GM18519 (cell line): ENCODE results near the gene FOXN3.

Experiments
- ATAC-seq: cut with Tn5 transposase; IDR thresholded peaks from one replicate; pipeline ENCODE4 v1.9.1; 2021; ENCODE audit warnings: mild to moderate bottlenecking, moderate library complexity; ENCODE audit not compliant: unreplicated experiment, low FRiP score

The FOXN3 gene

DNA sequence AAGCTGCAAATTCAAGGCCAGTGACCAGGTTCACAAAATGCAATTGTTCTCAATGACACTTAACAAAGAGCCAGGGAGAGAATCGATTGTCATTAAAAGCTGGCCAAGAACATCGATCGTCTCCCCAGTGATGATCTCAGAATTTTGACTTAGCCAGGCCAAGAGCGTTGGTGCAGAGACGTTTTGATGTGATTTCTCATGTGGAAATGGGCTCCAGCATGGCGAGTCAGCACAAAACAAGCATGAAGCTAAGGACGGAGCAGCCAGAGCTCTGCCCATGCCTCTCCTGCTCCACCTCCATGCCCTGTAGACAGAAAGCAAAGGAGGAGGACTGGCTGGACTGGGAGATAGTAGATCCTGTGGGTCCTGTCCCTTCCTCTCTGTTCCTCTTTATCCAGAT is 270.8 kb downstream of the FOXN3 start:
- no peak for ATAC-seq

DNA sequence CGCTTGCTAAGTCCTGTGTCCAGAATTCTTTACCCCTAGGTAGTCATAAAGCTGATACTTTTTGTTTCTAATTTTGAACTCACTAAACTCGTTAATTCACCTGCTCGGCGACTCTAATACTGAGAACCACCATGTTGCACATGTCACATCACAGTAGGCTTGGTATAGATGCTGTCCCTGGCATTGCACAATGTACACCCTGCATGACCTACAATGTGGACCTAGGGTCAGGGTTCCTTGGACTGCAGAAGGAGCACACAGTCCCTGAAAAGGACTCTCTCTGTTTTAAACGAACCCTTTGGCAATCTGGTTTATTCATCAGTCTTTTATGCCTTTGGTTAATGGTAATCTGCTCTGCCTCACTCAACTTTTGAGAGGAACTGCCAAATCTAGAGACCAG is 272.4 kb downstream of the FOXN3 start:
- ATAC-seq, result no peak

DNA sequence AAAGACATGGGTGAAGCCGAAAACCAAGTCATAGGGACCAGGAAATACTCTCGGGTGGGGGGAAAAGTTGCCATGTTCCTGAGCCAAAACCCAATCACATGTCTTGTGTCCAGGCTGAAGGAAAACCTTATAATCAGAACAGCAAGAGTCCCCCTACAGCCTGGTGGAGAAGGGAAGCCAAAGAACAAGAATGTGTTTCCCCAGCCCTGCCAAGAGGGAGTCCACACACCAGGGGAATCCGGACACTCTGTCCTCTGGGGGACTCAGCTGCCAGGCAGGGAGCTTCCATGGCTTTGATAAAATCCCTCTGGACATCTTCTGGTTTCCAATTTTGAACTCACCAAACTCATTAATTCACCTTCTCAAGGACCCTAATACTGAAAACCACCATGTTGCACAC is 273.0 kb downstream of the FOXN3 start:
- no peak for ATAC-seq

- no peak for ATAC-seq
Observed at GRCh38 chr14:89143595-89143994, 273.4 kb downstream of the FOXN3 start.

- ATAC-seq, result no peak
Observed at GRCh38 chr14:89142366-89142765, 274.7 kb downstream of the FOXN3 start.

- ATAC-seq, result no peak
Observed at GRCh38 chr14:89141862-89142261, 275.2 kb downstream of the FOXN3 start.

DNA sequence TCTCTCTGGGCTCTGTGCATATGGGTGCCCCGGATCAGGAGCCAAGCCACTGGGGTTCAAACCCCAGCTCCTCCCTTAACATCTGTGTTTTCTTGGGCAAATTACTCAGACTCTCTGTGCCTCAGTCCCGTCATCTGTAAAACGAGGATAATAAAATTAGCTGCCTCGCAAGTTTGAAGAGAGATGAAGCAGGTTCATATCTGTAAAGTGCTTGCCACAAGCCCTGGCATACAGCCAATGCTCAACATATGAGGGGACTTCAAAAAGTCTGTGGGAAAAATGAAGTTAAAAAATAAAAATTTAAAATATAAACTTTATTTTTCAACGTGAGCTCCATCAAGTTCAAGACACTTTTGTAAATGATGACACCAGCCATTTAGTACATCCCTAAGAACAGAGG is 276.7 kb downstream of the FOXN3 start:
- ATAC-seq, result no peak

DNA sequence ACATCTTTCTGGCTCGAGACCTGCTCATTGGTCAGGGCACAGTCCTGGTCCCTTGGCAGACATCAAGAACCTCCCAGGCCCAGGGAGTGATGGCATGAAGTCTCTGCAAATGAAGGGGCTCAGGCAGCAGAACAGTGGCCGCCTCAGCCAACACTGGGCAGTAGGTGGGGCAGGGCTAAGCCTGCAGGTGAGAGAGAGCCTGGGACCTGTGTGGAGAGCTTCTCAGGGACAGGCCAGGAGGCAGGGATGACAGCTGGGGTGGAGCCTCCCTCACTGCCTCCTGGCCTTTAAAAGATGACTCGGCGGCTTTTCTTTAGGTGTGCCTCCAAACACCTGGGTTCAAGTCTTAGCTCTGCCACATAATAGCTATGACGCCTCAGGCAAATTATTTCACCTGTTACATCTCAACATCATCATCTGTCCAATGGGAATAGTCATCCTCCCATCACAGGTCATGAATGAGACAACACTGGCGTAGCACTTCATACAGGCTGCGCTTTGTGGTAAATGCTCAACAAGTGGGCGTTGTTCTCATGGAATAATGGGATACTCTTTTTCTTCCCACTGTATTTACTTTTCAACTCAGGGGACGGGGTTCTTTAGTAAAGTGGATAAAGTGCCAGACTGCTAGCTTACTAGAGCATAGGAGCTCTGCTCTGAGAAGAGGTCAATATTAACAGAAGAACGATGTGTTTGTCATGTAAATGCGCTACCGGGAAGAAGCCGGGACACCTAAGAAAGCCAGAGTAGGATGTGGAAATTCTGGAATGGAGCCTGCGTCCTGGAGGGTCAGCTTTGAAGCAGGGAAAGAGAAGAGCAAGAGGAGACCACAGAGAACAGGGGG is 277.4 kb downstream of the FOXN3 start:
- ATAC-seq, result no peak

DNA sequence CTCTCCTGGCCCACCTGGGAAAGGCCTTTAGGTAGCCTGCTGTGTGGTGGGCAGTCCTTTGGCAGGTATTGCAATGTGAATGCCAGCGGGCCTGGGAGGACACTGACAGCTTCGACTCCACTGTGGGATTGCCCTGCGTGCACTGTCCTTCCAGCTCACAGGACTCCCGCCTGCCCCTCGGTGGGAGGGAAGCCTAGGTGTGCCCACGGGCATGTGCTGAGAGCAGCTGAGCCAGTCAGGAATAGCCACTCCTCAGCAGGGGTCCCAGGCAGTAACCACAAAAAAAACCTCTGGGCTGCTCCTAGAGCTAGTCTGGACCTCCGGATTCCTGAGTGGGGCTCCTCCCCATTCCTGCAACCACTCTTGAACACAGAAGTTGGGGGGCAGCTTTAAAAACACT is 278.2 kb downstream of the FOXN3 start:
- no peak for ATAC-seq

- ATAC-seq, result no peak
Observed at GRCh38 chr14:89137526-89138163, 279.4 kb downstream of the FOXN3 start.

GRCh38 chr14:89136587-89136986 is 280.4 kb downstream of the FOXN3 start:
- ATAC-seq, result no peak

DNA sequence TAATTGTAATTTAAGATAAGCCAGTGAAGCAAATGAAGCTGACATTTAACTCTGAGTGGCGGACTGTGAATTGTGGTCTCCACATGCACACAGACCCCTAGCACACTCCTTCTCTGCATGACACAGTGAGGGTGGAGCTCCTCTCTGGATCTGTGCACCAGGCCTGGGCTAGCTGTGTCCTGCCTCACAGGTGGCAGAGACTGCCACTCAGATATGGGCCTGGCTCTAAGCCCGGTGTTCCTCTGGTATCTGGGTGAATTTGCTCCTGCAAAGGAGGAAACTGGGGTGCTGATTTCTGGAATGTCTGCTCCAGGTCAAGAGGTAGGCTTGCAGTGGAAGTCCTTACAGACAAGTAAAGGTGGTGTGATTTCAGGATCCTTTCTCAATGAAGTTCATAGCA is 282.4 kb downstream of the FOXN3 start:
- ATAC-seq, result no peak

DNA sequence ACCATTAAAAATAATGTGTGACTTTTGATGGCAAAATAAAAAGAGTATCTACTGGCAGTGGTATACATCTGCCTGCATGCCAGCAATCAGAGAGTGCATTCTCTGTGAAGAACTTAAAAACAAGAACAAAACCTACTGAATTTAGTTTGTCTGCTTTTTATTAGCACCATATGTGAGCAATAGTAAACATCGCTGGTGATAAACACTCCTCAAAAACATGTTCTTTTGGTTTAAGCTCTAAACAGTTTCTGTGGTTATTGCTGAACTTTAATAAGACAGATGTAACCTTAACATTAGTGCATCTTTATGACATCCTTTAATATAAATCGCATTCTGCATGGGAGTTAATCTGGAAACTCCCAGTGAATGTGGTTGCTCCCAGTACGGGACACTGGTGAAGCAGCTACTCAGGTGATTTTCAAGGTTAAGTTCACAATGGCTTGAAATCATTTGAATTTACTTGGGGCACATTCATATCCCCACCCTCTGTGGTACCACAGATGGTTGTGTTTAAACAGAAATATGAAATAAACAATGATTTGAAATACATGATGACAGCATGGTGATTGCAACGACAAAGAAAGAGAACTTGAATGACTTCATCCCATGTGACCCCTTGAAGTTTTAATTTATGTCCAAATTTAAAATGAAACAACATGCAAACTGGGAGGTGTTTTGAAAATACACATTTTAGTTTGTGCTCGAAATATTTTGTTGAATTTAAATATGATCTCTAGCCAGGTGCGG is 285.9 kb downstream of the FOXN3 start:
- no peak for ATAC-seq

DNA sequence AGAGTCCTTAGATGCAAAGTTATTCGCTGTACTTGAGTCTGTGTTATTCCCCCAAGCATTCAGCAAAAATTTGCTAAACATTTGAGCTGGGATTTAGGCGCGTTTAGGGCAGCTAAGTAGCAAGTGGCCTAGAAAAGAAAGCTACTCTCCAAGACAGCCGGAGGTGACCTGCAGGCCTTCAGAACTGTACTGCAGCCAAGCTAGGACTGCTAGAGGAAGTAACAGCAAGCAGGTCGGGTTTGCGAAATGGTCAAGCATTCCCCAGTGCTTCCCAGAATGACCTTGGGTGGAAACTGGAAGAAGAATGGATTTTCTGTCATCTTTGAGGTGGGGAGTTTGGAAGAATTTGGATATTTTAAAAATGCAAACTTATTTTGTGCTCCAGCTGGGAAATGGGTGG is 287.5 kb downstream of the FOXN3 start:
- ATAC-seq, result no peak

DNA sequence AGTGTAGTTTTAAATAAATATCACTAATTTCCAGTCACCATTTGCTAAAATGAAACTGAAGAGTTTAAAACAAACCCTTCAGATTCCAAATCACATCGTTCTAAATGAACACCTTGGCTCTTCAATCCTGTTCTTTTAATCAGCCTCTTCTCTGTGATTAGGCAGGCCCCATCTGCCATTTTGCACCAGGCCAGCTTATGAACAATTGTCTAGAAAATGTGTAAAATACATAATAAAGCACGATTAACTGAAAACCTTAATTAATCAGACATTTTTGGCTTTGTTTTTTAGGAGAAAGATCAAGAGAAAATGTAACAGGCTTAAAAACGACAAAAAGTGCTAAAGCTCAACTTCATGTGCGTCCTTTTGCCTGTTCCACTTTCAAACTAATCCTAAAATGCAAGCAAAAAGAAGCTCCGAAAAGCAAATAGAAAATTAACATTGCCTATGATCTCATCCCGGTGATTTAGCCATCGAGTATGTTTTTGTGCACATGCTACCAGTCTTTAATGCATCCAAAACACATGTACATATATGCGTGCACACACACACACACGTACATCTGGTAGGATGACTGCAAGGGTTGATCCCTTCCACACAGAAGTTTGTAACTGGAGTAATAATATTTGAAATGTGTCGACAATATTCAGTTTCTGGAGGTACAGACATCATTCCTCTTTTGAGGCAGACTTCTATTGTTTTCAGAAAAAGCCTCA is 288.6 kb downstream of the FOXN3 start:
- ATAC-seq, result no peak

- no peak for ATAC-seq
Observed at GRCh38 chr14:89126461-89126860, 290.6 kb downstream of the FOXN3 start.

DNA sequence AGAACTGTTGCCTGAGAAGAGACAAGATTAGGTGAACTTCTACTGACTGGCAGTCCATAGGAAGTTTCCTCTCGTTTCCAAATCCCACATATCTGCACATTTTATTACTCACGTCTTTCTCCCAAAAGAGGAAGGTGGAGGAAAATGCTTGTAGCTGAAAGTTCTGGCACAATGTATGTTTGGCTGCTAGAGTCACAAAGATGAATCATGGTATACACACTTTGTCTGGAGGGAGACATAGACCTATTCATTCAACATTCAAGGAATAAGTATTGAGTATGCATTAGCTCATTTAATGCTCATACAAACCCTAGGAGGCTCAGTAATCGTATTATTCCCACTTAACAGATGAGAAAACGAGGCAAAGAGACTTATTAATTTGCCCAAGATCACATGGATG is 291.8 kb downstream of the FOXN3 start:
- ATAC-seq, result no peak

DNA sequence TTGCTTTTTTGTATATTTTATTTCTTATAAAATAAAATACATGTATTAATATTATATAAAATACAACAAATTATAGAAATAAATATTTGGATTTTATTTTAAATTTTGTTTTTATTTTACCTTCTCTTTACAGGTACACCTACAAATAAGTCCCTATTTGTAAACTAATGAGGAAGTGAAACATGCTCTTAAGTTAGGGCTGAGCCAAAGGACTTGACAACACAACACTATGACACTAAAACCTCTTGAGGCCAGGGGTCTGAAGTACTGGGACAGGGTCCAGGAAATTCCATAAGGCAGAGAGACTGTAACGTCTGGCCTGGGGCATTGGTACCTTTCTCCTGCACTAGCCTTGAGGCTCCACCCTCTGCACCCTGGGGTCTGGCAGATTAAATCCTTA is 293.2 kb downstream of the FOXN3 start:
- ATAC-seq, result no peak

DNA sequence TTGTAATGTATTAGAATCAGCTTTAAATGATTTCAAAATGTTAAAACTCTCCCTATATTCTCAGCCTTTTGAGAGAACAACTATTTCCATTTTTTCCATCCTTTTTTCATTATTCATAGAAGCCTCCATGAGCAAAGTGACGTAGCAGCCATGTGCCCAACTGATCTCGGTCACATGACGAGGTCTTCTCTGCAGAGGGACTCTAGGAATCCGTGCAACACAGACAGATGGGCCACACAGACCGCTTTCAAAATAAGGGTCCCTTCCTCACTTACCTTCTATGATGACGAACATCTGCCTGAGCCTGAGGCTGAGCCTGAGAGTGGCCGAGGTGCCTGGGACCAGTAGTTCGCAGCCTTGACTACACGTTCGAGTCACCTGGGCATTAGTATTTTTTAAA is 293.8 kb downstream of the FOXN3 start:
- ATAC-seq, result no peak

GRCh38 chr14:89121968-89122620 is 294.9 kb downstream of the FOXN3 start:
- no peak for ATAC-seq
